Body of pancreas (tissue), 4 donors: ENCODE results near the gene MYADM.

ENCODE experiments used
- POLR2A ChIP-seq, 3 donors: fragments of 450-650 bp; IDR thresholded peaks; one replicate each; pipeline ENCODE4 v1.6.1; 2016; ENCODE audit warnings: antibody characterized with exemption in 3 of 3, mild to moderate bottlenecking in 2 of 3
- TF ChIP-seq, protein P1 (sequence below), 7 experiments: fragments of 450-650 bp in 4 of 7; fragments of 200-600 bp in 3 of 7; sonication (generic) in 3 of 7; IDR thresholded peaks; one replicate each; pipeline ENCODE4 v1.5.1; 2016 to 2019; ENCODE audit warnings: antibody characterized with exemption in 7 of 7

DNA sequence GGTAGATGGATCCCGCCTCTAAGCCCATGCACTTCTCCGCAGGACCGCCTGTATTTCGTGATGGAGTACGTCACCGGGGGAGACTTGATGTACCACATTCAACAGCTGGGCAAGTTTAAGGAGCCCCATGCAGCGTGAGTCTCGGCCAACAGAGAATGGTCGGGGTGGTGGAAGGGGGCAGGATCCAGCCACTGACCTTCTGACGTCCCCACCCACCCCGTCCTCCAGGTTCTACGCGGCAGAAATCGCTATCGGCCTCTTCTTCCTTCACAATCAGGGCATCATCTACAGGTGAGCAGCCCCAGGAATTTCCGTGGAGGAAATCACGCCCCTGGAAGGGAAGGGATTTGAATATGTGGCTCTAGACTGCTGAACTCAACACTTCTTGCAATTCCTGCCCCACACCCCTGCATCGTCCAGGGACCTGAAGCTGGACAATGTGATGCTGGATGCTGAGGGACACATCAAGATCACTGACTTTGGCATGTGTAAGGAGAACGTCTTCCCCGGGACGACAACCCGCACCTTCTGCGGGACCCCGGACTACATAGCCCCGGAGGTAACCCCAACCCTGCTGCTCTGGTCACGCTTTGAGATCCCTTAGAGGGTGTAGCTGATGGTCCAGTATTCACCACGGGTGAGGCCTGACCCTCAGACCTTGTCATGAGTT lies 32.6 kb downstream of the MYADM start:
- TF ChIP-seq, protein P1, sequence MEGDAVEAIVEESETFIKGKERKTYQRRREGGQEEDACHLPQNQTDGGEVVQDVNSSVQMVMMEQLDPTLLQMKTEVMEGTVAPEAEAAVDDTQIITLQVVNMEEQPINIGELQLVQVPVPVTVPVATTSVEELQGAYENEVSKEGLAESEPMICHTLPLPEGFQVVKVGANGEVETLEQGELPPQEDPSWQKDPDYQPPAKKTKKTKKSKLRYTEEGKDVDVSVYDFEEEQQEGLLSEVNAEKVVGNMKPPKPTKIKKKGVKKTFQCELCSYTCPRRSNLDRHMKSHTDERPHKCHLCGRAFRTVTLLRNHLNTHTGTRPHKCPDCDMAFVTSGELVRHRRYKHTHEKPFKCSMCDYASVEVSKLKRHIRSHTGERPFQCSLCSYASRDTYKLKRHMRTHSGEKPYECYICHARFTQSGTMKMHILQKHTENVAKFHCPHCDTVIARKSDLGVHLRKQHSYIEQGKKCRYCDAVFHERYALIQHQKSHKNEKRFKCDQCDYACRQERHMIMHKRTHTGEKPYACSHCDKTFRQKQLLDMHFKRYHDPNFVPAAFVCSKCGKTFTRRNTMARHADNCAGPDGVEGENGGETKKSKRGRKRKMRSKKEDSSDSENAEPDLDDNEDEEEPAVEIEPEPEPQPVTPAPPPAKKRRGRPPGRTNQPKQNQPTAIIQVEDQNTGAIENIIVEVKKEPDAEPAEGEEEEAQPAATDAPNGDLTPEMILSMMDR (IDR thresholded peaks at IDR 0.05) = no peak
- TF ChIP-seq POLR2A (IDR thresholded peaks at IDR 0.05) = no peak
